Lower leg skin (tissue), 3 donors: Measurements from ENCODE around the gene ZRANB1.

Experiments
- POLR2A ChIP-seq, 2 donors: fragments of 450-650 bp; IDR thresholded peaks; one replicate each; pipeline ENCODE4 v1.6.1; 2016 to 2017; ENCODE audit warnings: antibody characterized with exemption in 2 of 2, mild to moderate bottlenecking in 1 of 2, moderate library complexity in 1 of 2
- TF ChIP-seq, protein P1 (sequence below), 3 donors: fragments of 450-650 bp; IDR thresholded peaks; one replicate each; pipeline ENCODE4 v1.5.1; 2016; ENCODE audit warnings: antibody characterized with exemption in 3 of 3, mild to moderate bottlenecking in 3 of 3, moderate library complexity in 2 of 3

DNA sequence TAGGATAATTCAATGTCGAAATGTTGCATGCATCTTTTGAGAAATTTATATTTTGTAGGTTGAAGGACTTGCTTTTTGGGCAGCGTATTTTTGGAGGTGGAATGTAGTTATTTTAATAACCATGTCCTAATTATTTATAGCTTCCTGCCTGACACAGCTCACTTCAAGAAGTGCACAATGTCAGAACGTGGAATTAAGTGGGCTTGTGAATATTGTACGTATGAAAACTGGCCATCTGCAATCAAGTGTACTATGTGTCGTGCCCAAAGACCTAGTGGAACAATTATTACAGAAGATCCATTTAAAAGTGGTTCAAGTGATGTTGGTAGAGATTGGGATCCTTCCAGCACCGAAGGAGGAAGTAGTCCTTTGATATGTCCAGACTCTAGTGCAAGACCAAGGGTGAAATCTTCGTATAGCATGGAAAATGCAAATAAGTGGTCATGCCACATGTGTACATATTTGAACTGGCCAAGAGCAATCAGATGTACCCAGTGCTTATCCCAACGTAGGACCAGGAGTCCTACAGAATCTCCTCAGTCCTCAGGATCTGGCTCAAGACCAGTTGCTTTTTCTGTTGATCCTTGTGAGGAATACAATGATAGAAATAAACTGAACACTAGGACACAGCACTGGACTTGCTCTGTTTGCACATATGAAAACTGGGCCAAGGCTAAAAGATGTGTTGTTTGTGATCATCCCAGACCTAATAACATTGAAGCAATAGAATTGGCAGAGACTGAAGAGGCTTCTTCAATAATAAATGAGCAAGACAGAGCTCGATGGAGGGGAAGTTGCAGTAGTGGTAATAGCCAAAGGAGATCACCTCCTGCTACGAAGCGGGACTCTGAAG lies 620 bp downstream of the ZRANB1 start:
- TF ChIP-seq, protein P1, sequence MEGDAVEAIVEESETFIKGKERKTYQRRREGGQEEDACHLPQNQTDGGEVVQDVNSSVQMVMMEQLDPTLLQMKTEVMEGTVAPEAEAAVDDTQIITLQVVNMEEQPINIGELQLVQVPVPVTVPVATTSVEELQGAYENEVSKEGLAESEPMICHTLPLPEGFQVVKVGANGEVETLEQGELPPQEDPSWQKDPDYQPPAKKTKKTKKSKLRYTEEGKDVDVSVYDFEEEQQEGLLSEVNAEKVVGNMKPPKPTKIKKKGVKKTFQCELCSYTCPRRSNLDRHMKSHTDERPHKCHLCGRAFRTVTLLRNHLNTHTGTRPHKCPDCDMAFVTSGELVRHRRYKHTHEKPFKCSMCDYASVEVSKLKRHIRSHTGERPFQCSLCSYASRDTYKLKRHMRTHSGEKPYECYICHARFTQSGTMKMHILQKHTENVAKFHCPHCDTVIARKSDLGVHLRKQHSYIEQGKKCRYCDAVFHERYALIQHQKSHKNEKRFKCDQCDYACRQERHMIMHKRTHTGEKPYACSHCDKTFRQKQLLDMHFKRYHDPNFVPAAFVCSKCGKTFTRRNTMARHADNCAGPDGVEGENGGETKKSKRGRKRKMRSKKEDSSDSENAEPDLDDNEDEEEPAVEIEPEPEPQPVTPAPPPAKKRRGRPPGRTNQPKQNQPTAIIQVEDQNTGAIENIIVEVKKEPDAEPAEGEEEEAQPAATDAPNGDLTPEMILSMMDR (IDR thresholded peaks at IDR 0.05) = no peak
- no peak for TF ChIP-seq POLR2A (IDR thresholded peaks at IDR 0.05)
